Keratinocyte (primary cell): ENCODE data around the gene GOLGA5.

Experiments
- CTCF ChIP-seq, 3 experiments: IDR thresholded peaks in 1 of 3; conservative IDR thresholded peaks in 1 of 3; optimal IDR thresholded peaks in 1 of 3; 2 replicates in 2 of 3; 3 replicates in 1 of 3; pipeline versions ENCODE3 to v1.5.1; 2011; ENCODE audit warnings: low read length in 3 of 3, mild to moderate bottlenecking in 3 of 3, moderate library complexity in 2 of 3, control low read depth in 1 of 3, inconsistent platforms in 1 of 3; ENCODE audit not compliant: insufficient read depth in 2 of 3; ENCODE audit errors: extremely low read depth in 1 of 3
- EZH2 ChIP-seq: IDR thresholded peaks from one replicate; pipeline ENCODE4 v1.6.1; 2012; ENCODE audit warnings: inconsistent platforms, mild to moderate bottlenecking, low read length, moderate library complexity

DNA sequence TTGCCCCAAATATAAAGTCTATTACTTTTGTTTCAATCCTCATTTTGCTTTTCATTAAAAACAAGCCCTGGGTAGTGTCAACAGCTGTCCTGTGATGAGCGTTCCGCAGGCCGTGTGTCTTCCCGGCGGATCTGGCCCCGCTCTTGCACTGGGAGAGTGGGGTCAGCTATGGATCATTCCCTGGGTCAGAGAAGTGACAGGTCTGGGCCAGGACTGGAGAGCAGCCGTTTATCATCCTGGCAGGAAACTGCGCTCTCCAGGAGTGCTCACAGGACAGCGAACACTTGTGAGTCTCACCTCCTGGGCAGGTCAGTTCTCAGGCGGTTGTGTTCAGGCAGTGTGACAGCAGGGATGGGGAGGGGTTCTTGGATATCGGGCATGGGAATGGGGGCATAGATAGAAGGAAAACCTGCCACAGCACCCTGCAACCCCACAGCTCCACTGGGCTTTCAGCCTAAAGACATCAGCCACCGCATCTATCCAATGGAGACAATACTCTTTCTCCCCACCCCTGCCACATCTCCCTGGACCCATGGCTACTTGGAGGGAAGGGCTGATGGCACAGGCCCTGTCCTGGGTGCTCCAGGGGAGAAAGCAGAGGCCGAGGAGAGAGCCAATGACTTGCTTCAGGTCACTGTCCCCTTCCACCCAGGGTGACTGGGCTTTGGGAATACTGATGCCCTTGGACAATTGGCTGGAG is 81.0 kb downstream of the GOLGA5 start:
- TF ChIP-seq CTCF (optimal IDR thresholded peaks at IDR 0.05 in 1 of 3, IDR thresholded peaks at IDR 0.05 in 1 of 3, conservative IDR thresholded peaks at IDR 0.05 in 1 of 3; ENCODE audit: extremely low read depth in 1 of 3, insufficient read depth in 2 of 3, low read length in 3 of 3) (no peak), EZH2 (peak; percentile 40)
